Activated T-cell treated with anti-CD3 and anti-CD28 coated beads for 4 hours (primary cell): ENCODE data around the gene RHBDD3.
"Not testable (repeated sequence)": the region's sequence is repeated elsewhere in the genome, so short reads cannot be mapped to it uniquely, and the experiment has no call there.

Experiments used
- DNase-seq: peaks from one replicate; pipeline ENCODE4 v3.0.0-alpha.2; 2020

Gene RHBDD3

GRCh38 chr22:29245626-29246385 lies 22.0 kb downstream of the RHBDD3 start:
- peak; percentile 61 for DNase-seq

- DNase-seq: no peak
Observed at GRCh38 chr22:29244785-29245625, 22.8 kb downstream of the RHBDD3 start.

GRCh38 chr22:29243874-29244446 lies 23.8 kb downstream of the RHBDD3 start:
- no peak for DNase-seq

GRCh38 chr22:29240481-29240880 lies 27.3 kb downstream of the RHBDD3 start:
- not testable (repeated sequence) for DNase-seq

- no peak for DNase-seq
Observed at GRCh38 chr22:29233277-29233877, 34.4 kb downstream of the RHBDD3 start.

- DNase-seq: no peak
Observed at GRCh38 chr22:29231971-29232959, 35.5 kb downstream of the RHBDD3 start.

- no peak for DNase-seq
Observed at GRCh38 chr22:29230972-29231875, 36.6 kb downstream of the RHBDD3 start.

- no peak for DNase-seq
Observed at GRCh38 chr22:29226351-29226981, 41.3 kb downstream of the RHBDD3 start.

GRCh38 chr22:29225422-29226090 lies 42.2 kb downstream of the RHBDD3 start:
- DNase-seq: no peak

- DNase-seq: no peak
Observed at GRCh38 chr22:29224859-29225410, 42.8 kb downstream of the RHBDD3 start.

- no peak for DNase-seq
Observed at GRCh38 chr22:29224121-29224858, 43.5 kb downstream of the RHBDD3 start.

GRCh38 chr22:29219881-29220670 lies 47.7 kb downstream of the RHBDD3 start:
- no peak for DNase-seq

GRCh38 chr22:29219409-29219782 lies 48.4 kb downstream of the RHBDD3 start:
- not testable (repeated sequence) for DNase-seq

GRCh38 chr22:29218758-29219408 lies 48.9 kb downstream of the RHBDD3 start:
- DNase-seq: no peak

GRCh38 chr22:29217827-29218757 lies 49.7 kb downstream of the RHBDD3 start:
- DNase-seq: no peak
